ENCODE results near the gene SASH1. TPM values are rescaled to one million over a fixed set of nuclear protein-coding genes. Genes with fewer than 3 reads are reported as not detected.

Gene SASH1
- total and polyA plus RNA-seq, 2 of the 8 experiments (the other 6 are each of a cell fraction or from before 2014, with no cell fraction given), result 6.0 to 20.2 TPM

DNA sequence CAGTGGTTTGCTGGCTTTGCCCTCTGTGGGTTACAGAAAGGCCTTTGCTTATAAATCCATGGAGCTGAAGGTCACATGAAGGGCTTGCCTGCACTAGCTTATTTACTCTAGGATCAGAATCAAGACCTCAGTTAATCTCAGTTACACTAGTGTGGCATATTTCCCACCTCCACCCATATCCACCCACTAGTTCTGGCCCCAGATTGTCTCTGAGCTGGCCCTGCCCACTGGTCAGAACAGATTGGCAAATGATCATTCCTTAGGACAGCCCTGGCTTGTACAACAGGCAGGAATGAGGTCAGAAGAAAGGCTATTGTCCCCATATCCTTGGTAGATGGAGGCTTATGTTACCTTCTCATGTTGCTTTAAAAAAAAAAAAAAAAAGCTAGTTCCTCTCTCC lies 33.3 kb upstream of the SASH1 start:
- Histone ChIP-seq H3K4me1 (replicated peaks in 1 of 4; ENCODE audit: control insufficient read depth in 3 of 4, insufficient read depth in 4 of 4, low read length in 3 of 4) (peaks cover 0 to 7% (median 1%) of the 10 kb centered on the region in 4 experiments; a peak in 4 of 7 replicates), H2BK20ac (ENCODE audit: low read length) (no peak overlapping the region), H2BK5ac (ENCODE audit: low read depth, low read length) (no peak overlapping the region), H3K18ac (ENCODE audit: extremely low read depth, low read length) (no peak overlapping the region), H2BK15ac (ENCODE audit: low read length) (no peak overlapping the region), H3K9me3 (ENCODE audit: insufficient read depth in 2 of 2, low read depth in 1 of 2, low read length in 1 of 2) (no peaks in the 10 kb centered on the region), H2BK12ac (ENCODE audit: low read depth, low read length) (no peak overlapping the region), H2AK5ac (ENCODE audit: low read depth, low read length) (no peak overlapping the region), H4K5ac (ENCODE audit: insufficient read length, low read depth, low read length) (no peak overlapping the region), H3K79me1 (ENCODE audit: low read depth, low read length) (no peaks in the 10 kb centered on the region), H3K56ac (replicated peaks; ENCODE audit: insufficient read length, low read depth, low read length) (no peak overlapping the region), H3K27me3 (replicated peaks in 1 of 4; ENCODE audit: control insufficient read depth in 3 of 4, extremely low read depth in 1 of 4, insufficient read depth in 3 of 4, low read length in 3 of 4) (no peaks in the 10 kb centered on the region), H3K23ac (ENCODE audit: insufficient read length) (no peak overlapping the region), H3K9ac (replicated peaks in 1 of 4; ENCODE audit: extremely low read depth in 1 of 4, low read depth in 3 of 4, low read length in 3 of 4) (no peak overlapping the region), H3K23me2 (ENCODE audit: low read depth, low read length) (no peaks in the 10 kb centered on the region), H3K79me2 (ENCODE audit: control insufficient read depth in 1 of 2, insufficient read depth in 2 of 2, low read length in 2 of 2) (no peaks in the 10 kb centered on the region), H4K20me1 (replicated peaks in 1 of 2; ENCODE audit: control insufficient read depth in 1 of 2, insufficient read depth in 2 of 2, low read length in 2 of 2) (no peaks in the 10 kb centered on the region), H3K4me2 (ENCODE audit: insufficient read depth in 1 of 2, low read depth in 2 of 2, low read length in 2 of 2) (no peak overlapping the region), H3K4me3 (ENCODE audit: extremely low read depth in 1 of 4, insufficient read depth in 2 of 4, low read depth in 3 of 4, low read length in 4 of 4) (no peak overlapping the region), H3K27ac (ENCODE audit: low read depth, low read length) (no peak overlapping the region), H3K14ac (ENCODE audit: insufficient read length) (no peak overlapping the region), H2BK120ac (replicated peaks; ENCODE audit: low read depth, low read length) (no peak overlapping the region), H2AFZ (ENCODE audit: low read length) (0 out of 2 replicates have a peak overlapping the region, but pooled peaks have one; percentile 39), H3K36me3 (ENCODE audit: control insufficient read depth in 2 of 4, insufficient read depth in 4 of 4, low read length in 3 of 4) (no peaks in the 10 kb centered on the region), H4K8ac (ENCODE audit: extremely low read depth, insufficient read depth, low read length) (no peak overlapping the region), H4K91ac (replicated peaks; ENCODE audit: insufficient read length, low read length) (no peak overlapping the region), H3K4ac (replicated peaks; ENCODE audit: insufficient read length, low read depth, low read length) (no peak overlapping the region)
- ChIA-PET CTCF (ENCODE audit: partially characterized antibody) (interaction anchor here (0.6 kb wide), 3 partner anchors 226 to 684 kb away, joined by 3 to 5 read pairs (median 4); no protein-coding TSS in a partner anchor), POLR2A (ENCODE audit: partially characterized antibody) (interaction anchor here (0.7 kb wide), 2 partner anchors 81 to 86 kb away, joined by 3 to 5 read pairs; no protein-coding TSS in a partner anchor)
- FAIRE-seq (no peak), DNase-seq (ENCODE audit: low read depth in 1 of 2, low spot score in 2 of 2) (no peak)
- no peak for TF ChIP-seq CREB1 (IDR thresholded peaks at IDR 0.05)
- no peak for TF ChIP-seq SP4 (IDR thresholded peaks at IDR 0.05; ENCODE audit: low read length)
- TF ChIP-seq BRCA1 (IDR thresholded peaks at IDR 0.05; ENCODE audit: low read depth, low read length), result no peak
- no peak for TF ChIP-seq MAFK (IDR thresholded peaks at IDR 0.05; ENCODE audit: low read depth, low read length)
- TF ChIP-seq, protein P1, sequence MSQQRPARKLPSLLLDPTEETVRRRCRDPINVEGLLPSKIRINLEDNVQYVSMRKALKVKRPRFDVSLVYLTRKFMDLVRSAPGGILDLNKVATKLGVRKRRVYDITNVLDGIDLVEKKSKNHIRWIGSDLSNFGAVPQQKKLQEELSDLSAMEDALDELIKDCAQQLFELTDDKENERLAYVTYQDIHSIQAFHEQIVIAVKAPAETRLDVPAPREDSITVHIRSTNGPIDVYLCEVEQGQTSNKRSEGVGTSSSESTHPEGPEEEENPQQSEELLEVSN (IDR thresholded peaks at IDR 0.05), result no peak
- TF ChIP-seq RFX5 (IDR thresholded peaks at IDR 0.05; ENCODE audit: borderline replicate concordance, low read depth, low read length), result no peak
- no peak for TF ChIP-seq GABPA (IDR thresholded peaks at IDR 0.05; ENCODE audit: borderline replicate concordance, insufficient read depth, low read length)
- TF ChIP-seq CBX5 (IDR thresholded peaks at IDR 0.05; ENCODE audit: low read depth, low read length), result no peak
- no peak for TF ChIP-seq BACH1 (IDR thresholded peaks at IDR 0.05; ENCODE audit: low read length)
- TF ChIP-seq CEBPB (IDR thresholded peaks at IDR 0.05; ENCODE audit: low read depth, low read length), result no peak
- TF ChIP-seq TAF1 (IDR thresholded peaks at IDR 0.05; ENCODE audit: low read depth, low read length), result no peak
- no peak for TF ChIP-seq EZH2 (IDR thresholded peaks at IDR 0.05; ENCODE audit: low read depth, low read length, severe bottlenecking)
- TF ChIP-seq SIX5 (IDR thresholded peaks at IDR 0.05; ENCODE audit: low read depth, low read length), result no peak
- TF ChIP-seq JUN (IDR thresholded peaks at IDR 0.05; ENCODE audit: low read depth, low read length), result no peak
- TF ChIP-seq SAP30 (IDR thresholded peaks at IDR 0.05; ENCODE audit: insufficient read depth, insufficient replicate concordance, low read length), result no peak
- no peak for TF ChIP-seq JUND (IDR thresholded peaks at IDR 0.05; ENCODE audit: low read length)

Measured in H1 (cell line).